ENCODE measurements around the gene TCEA3. TPM values are rescaled to one million over a fixed set of nuclear protein-coding genes. Genes with fewer than 3 reads are reported as not detected.

The TCEA3 gene
- total RNA-seq, 1 donor from 2014 or later, result 3.3 TPM

- no peak overlapping the region for H2AFZ ChIP-seq (ENCODE audit: low read depth, low read length)
- FAIRE-seq (no peak), DNase-seq (ENCODE audit: low read depth) (no peak)
- peak overlapping the region; percentile 93 for H3K4me3 Mint-ChIP-seq (ENCODE audit: unreplicated experiment)
- no peaks in the 10 kb centered on the region for H3K9me3 Mint-ChIP-seq (ENCODE audit: unreplicated experiment)
- H3K79me2 ChIP-seq (ENCODE audit: insufficient read depth, low read length), result peaks cover 87% of the 10 kb centered on the region
- H3K4me1 ChIP-seq (ENCODE audit: insufficient read depth, low read length), result peaks cover 25% of the 10 kb centered on the region
- H3K9ac ChIP-seq (ENCODE audit: low read length), result peak overlapping the region; percentile 92
- H3K27me3 Mint-ChIP-seq (ENCODE audit: low read depth, unreplicated experiment), result no peaks in the 10 kb centered on the region
- peaks cover 19% of the 10 kb centered on the region for H3K4me1 Mint-ChIP-seq (ENCODE audit: low read depth, unreplicated experiment)
- no peak overlapping the region for H3K27ac ChIP-seq (ENCODE audit: low read depth, low read length)
- TF ChIP-seq EZH2 (IDR thresholded peaks at IDR 0.05; ENCODE audit: insufficient read depth, low read length), result no peak
- TF ChIP-seq CTCF (IDR thresholded peaks at IDR 0.05; ENCODE audit: insufficient read depth, low read depth, low read length), result no peak
- H3K9me3 ChIP-seq (ENCODE audit: insufficient read depth, low read depth, low read length), result no peaks in the 10 kb centered on the region
- peaks cover 18% of the 10 kb centered on the region for H3K36me3 ChIP-seq (ENCODE audit: insufficient read depth, low read length)
- H3K4me3 ChIP-seq (ENCODE audit: insufficient read depth, low read depth, low read length), result no peak overlapping the region
- no peaks in the 10 kb centered on the region for H3K27me3 ChIP-seq (ENCODE audit: insufficient read depth, low read length)
- no peak overlapping the region for H3K27ac Mint-ChIP-seq (ENCODE audit: unreplicated experiment)
- peak overlapping the region; percentile 94 for H3K4me2 ChIP-seq (ENCODE audit: low read length)
- H3K36me3 Mint-ChIP-seq (ENCODE audit: low read depth, unreplicated experiment), result peaks cover 15% of the 10 kb centered on the region
- H4K20me1 ChIP-seq (ENCODE audit: insufficient read depth, low read length), result peaks cover 71% of the 10 kb centered on the region
Observed at GRCh38 chr1:23339632-23340031, 84.9 kb downstream of the TCEA3 start.

GRCh38 chr1:23337869-23338268 lies 86.7 kb downstream of the TCEA3 start:
- no peaks in the 10 kb centered on the region for H3K27me3 ChIP-seq (ENCODE audit: insufficient read depth, low read length)
- H3K27me3 Mint-ChIP-seq (ENCODE audit: low read depth, unreplicated experiment), result no peaks in the 10 kb centered on the region
- no peak overlapping the region for H3K4me2 ChIP-seq (ENCODE audit: low read length)
- H3K4me1 Mint-ChIP-seq (ENCODE audit: low read depth, unreplicated experiment), result peaks cover 19% of the 10 kb centered on the region
- H2AFZ ChIP-seq (ENCODE audit: low read depth, low read length), result no peak overlapping the region
- no peak overlapping the region for H3K27ac Mint-ChIP-seq (ENCODE audit: unreplicated experiment)
- peaks cover 25% of the 10 kb centered on the region for H3K4me1 ChIP-seq (ENCODE audit: insufficient read depth, low read length)
- H3K4me3 Mint-ChIP-seq (ENCODE audit: unreplicated experiment), result peak overlapping the region; percentile 22
- no peak for TF ChIP-seq CTCF (IDR thresholded peaks at IDR 0.05; ENCODE audit: insufficient read depth, low read depth, low read length)
- no peak for TF ChIP-seq EZH2 (IDR thresholded peaks at IDR 0.05; ENCODE audit: insufficient read depth, low read length)
- no peak overlapping the region for H3K9ac ChIP-seq (ENCODE audit: low read length)
- H3K9me3 ChIP-seq (ENCODE audit: insufficient read depth, low read depth, low read length), result no peaks in the 10 kb centered on the region
- no peaks in the 10 kb centered on the region for H3K9me3 Mint-ChIP-seq (ENCODE audit: unreplicated experiment)
- H3K36me3 ChIP-seq (ENCODE audit: insufficient read depth, low read length), result peaks cover 29% of the 10 kb centered on the region
- peaks cover 93% of the 10 kb centered on the region for H3K79me2 ChIP-seq (ENCODE audit: insufficient read depth, low read length)
- no peak overlapping the region for H3K27ac ChIP-seq (ENCODE audit: low read depth, low read length)
- FAIRE-seq (no peak), DNase-seq (ENCODE audit: low read depth) (peak; percentile 48)
- H4K20me1 ChIP-seq (ENCODE audit: insufficient read depth, low read length), result peaks cover 84% of the 10 kb centered on the region
- peaks cover 22% of the 10 kb centered on the region for H3K36me3 Mint-ChIP-seq (ENCODE audit: low read depth, unreplicated experiment)
- no peak overlapping the region for H3K4me3 ChIP-seq (ENCODE audit: insufficient read depth, low read depth, low read length)

- Histone ChIP-seq H3K27me3 (ENCODE audit: insufficient read depth, low read length) (no peaks in the 10 kb centered on the region), H3K9me3 (ENCODE audit: insufficient read depth, low read depth, low read length) (no peaks in the 10 kb centered on the region), H3K4me2 (ENCODE audit: low read length) (no peak overlapping the region), H3K4me3 (ENCODE audit: insufficient read depth, low read depth, low read length) (no peak overlapping the region), H3K36me3 (ENCODE audit: insufficient read depth, low read length) (peaks cover 65% of the 10 kb centered on the region), H3K9ac (ENCODE audit: low read length) (no peak overlapping the region), H3K79me2 (ENCODE audit: insufficient read depth, low read length) (peaks cover 93% of the 10 kb centered on the region), H4K20me1 (ENCODE audit: insufficient read depth, low read length) (peaks cover 81% of the 10 kb centered on the region), H3K27ac (ENCODE audit: low read depth, low read length) (no peak overlapping the region), H3K4me1 (ENCODE audit: insufficient read depth, low read length) (no peaks in the 10 kb centered on the region), H2AFZ (ENCODE audit: low read depth, low read length) (no peak overlapping the region)
- no peaks in the 10 kb centered on the region for H3K27me3 Mint-ChIP-seq (ENCODE audit: low read depth, unreplicated experiment)
- no peak for TF ChIP-seq CTCF (IDR thresholded peaks at IDR 0.05; ENCODE audit: insufficient read depth, low read depth, low read length)
- TF ChIP-seq EZH2 (IDR thresholded peaks at IDR 0.05; ENCODE audit: insufficient read depth, low read length), result no peak
- peaks cover 7% of the 10 kb centered on the region for H3K4me1 Mint-ChIP-seq (ENCODE audit: low read depth, unreplicated experiment)
- H3K27ac Mint-ChIP-seq (ENCODE audit: unreplicated experiment), result no peak overlapping the region
- no peak for DNase-seq (ENCODE audit: low read depth)
- no peaks in the 10 kb centered on the region for H3K9me3 Mint-ChIP-seq (ENCODE audit: unreplicated experiment)
- H3K4me3 Mint-ChIP-seq (ENCODE audit: unreplicated experiment), result no peak overlapping the region
- peaks cover 31% of the 10 kb centered on the region for H3K36me3 Mint-ChIP-seq (ENCODE audit: low read depth, unreplicated experiment)
- no peak for FAIRE-seq
Observed at GRCh38 chr1:23331713-23332112, 92.8 kb downstream of the TCEA3 start.

Data from astrocyte (in vitro differentiated cells and primary cell).